Endothelial cell of hepatic sinusoid (primary cell): Measurements from ENCODE around the gene FANCC.

Experiments
- in situ Hi-C: cut with HindIII; loops from 2 replicates; pipeline ENCODE4 v1.10.0; 2017; ENCODE audit warnings: low sequenced_read_pairs

Gene FANCC

DNA sequence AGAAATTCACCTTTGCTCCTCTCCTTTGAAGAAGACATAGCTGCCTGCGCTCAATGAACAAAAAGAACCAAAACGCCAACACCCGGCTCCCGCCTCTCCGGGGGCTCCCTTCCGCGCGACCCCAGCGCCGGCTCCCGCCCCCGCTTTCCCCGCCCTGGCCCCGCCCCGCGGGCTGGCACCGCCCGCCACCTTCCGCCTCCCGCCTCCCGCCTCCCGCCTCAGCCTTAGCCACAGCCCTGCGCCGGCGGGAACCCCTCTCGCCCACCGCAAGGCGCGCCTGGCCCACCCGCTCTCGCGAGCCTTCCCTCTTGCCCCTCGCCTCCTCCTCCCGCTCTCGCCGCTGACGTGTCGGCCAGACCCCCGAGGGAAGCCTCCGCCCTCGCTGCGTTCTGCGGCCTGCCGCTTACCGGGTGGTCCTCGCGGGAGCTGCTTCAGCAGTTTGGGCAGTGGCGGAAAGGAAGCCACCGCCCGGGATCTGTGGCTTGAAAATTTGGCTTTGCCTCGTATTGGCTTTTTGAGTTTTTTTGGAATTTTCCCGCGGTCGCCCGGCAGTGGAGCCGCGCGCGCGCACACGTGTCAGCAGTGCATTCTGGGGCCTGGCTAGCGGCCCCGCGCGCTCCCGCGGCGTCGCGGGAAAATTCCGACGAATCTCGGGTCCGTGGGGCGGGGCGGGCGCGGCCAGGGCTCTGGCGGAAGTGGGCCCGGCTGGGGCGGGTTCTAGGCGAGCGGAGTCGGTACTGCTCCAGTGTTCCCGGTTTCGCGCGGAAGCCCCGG, at the start of gene FANCC:
FANCC (minus strand) TSS at position 591 of the 774 bp plus-strand sequence. CDS start 68,418 bp downstream, outside the sequence.
- in situ Hi-C loops = no loop called here

DNA sequence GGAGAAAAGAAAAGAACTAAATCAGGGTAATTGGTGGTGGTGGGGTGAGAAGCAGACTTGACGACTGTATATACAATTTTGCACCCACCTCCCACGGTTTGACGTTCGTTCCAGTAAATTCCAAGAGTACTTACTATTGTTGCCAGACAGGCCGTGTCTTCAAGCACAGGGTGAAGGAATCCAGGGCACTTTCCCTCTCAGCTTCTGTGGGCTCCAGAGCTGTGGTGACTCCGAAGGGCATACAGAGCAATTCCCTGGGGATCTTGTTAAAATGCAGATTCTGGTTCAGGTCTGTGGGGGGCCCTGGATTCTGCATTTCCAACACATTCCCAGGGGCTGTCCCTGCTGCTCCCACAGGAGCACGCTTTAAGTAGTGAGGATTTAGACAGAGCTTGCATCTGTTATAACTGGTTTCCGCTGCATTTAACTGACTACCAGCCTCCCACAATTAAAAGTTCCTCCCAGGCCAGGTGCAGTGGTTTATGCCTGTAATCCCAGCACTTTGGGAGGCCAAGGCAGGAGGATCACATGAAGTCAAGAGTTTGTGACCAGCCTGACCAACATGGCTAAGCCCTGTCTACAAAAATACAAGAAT, 49.3 kb upstream of the FANCC start:
- in situ Hi-C loops = no loop called here

DNA sequence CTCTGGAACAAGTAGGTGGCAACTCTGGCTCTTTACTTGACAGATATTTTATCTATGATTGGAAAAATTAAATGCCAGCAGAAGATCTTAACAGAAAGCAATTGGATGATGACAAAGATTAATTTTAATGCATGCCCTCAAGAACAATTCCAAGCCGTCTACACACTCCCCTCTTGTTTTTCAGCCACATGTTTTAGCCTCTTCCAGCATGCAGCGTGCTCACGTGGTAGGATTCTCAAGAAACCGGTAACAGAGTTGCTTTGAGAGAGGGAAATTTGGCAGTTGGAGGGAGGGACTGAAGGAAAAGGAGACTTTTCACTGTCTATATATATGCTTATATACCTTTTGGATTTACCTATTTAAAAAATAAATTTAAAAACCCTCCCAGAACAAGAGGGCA, 48.3 kb upstream of the FANCC start:
- in situ Hi-C loops = no loop called here

DNA sequence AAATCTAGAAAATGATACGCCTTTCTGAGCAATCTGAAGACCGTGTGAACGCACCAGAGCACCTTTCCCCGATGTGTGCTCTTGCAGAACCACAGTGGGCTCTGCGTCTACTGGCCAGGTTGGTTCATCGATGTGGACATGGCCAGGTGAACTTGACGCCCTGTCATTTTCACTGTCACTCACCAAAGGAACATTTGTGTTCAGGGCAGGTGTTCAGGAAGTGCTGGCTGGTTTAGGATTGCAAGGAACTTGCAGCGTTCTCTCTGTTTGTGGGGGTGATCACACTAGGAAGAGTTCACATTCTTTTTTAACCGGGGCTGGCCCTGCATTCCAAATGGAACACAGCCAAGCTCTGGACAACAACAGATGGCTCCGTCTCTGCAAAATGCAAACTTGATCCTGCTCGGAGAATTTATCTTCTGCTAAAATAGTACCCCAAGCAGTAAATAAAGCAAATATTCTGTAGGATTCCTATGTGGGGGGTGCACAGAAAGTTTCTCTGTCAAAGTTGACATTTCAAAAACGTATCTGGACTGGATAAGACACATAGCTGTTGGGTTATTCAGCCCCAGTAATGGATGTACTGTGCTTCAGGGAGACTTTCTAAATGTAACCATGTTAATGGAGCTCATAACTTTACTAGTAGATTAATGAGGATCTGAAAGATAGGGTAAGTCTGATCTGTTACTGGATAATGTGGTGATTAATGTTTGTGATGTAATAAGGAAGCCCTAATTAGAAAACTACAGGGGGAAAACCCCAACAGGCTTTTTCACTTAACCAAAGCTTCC, 45.7 kb upstream of the FANCC start:
- in situ Hi-C loops = no loop called here

DNA sequence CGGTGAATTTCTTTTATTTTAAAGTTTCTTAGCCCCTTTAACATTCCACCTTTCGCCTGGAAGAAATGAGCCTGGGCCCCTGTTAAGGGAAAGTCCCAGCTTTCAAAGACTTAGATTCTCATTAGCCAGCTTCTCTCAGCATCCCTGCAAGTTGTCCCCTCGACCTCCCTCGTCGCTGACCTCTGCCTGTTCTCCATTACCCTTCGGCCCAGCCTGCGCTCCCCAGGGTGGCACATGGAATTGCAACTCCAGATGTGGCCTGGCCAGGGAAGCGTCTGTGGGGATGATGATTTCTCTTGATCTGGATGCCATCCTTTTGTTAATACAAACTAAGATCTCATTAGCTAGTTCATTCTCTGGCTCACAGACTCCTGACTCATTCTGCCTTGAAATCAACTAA, 43.4 kb upstream of the FANCC start:
- in situ Hi-C loops = no loop called here

DNA sequence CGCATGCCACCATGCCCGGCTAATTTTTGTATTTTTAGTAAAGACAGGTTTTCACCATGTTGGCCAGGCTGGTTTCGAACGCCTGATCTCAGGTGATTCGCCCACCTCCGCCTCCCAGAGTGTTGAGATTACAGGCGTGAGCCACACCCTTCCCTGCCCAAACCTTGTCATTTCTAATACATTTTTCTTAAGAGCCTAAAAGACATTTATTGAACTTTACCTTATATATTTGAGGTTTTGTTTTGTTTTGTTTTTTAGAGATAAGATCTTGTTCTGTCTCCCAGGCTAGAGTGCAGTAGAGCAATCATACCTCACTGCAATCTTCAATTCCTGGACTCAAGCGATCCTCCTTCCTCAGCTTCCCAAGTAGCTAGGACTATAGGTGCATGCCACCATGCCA, 39.8 kb upstream of the FANCC start:
- in situ Hi-C loops = no loop called here

GRCh38 chr9:95355500-95355899, 38.0 kb upstream of the FANCC start:
- in situ Hi-C loops = no loop called here

- in situ Hi-C loops = no loop called here
These were observed 33.5 kb upstream of the FANCC start for GRCh38 chr9:95351051-95351450.

DNA sequence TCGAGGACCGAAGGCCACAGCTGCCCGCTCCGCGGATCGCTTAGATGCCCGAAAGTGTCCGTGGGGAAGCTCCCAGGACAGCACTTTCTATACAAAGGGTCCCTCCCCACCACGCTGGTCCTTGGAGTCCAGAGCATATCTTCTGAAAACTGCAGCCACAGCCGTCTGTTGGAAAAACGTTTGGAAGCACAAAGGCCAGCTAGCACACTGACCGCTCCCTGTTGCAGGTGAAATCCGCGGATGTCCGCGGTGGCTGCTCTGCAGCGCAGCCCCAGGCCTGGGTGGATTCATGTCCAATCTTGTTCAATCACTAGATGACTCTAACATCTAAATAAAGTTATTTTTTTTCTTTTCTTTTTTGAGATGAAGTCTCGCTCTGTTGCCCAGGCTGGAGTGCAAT, 32.8 kb upstream of the FANCC start:
- in situ Hi-C loops = no loop called here

DNA sequence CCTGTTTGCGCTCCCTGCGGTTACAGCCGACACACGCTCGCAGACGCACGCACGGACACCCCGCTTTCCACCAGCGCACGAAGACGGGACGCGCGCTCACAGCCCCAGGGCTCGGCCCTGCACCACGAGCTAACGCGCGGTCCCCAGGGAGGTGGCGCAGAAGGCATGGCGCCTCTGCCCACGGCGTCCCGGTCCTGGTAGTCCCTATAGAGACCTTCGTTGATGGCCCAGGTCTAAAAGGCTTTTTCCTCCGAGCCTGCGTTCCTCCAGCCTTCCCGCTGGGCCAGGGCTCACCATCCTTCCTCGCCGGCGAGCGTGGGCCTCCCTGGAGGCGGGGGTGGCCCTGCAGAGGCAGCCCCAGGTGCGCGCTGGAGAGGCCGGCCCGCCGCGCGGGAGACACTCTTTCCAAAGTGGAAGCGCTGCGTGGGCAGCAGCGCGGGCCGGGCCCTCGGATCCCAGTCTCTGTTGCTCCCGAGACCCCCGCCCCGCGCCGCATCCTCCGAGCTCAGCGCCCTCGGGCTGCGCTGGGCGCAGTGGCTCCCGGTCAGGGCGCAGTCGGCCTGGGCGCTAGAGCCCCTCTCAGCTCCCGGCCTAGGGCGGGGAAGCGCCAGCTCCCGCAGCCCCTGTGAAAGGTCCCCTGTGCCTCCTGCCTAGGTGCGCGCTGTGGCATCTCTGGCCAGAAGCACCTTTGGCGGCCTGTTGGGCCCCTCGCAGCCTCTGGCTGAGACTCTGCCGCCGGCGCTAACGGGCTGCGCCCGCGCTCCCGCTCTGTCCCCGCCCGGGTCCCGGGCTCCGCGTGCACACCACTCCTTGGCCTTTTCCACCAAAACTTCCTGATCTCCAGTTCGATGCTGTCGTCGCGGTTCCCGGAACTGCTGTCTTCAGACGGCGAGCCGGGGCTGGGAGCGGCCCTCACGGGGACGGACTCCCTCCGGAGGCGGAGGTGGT, 31.9 kb upstream of the FANCC start:
- in situ Hi-C loops = no loop called here

DNA sequence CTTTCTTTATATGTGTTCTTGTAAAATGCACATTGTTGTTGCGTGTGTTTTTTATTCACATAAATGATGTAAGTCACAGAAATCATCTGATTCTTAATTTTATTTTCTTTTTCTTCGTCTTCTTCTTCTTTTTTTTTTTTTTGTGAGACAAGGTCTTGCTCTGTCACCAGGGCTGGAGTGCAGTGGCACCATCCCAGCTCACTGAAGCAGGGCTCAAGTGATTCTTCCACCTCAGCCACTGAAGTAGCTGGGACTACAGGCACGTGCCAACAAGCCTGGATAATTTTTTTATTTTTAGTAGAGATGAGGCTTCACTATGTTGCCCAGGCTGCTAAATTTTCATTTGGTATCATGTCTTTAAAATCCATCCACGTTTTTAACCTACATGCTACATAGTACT, 28.5 kb upstream of the FANCC start:
- in situ Hi-C loops = no loop called here

DNA sequence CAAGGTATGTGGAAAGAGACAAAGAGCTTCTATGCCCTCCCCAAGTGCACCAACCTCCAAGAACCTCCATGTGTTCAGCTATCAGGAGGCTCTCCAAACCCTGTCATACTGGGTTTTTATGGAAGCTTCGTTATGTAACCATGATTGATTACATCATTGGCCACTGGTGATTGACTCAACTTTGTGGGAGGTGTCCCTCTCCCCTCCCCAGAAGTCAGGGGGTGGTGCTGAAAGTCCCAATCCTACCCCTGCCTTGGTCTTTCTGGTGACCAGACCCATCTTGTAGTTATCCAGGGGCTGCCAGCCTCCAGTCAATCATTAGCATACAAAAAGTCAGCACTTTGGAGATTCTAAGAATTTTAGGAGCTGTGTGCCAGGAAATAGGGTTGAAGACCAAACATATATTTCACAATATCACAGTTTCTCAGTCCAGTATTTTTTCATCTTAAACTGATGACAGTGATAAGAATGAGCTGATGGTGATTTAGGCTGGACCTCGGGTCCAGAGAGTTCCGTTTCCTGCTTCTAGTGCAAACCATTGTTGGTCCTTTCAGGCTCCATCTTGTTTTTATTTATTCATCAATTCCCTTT, 27.3 kb upstream of the FANCC start:
- in situ Hi-C loops = no loop called here

DNA sequence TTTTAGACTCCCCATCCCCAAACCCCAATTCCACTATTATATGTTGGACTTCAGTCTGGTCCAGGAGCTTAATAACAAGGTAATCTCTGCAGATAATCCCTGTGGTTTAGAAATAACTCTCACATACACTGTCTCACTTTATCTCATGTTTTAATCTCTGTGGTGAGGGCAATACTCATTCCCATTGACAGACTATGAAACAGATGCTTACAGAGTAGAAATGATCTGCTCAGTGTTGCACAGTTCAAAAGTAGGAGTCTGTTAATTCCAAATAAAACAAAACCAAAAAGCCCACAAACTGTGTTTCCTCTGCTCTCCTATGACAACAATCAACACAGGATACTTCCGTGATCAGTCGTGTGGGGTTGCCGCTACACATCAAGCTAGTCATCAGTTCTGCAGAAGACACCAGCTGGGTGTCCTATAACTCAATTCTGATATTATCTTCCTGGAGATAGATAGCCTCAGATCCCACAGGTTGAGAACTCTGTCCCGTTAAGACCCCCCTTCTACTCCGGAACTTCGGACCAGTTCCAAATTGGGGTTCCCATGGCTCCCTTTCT, 26.3 kb upstream of the FANCC start:
- in situ Hi-C loops = no loop called here

GRCh38 chr9:95342571-95342970, 25.1 kb upstream of the FANCC start:
- in situ Hi-C loops = no loop called here

GRCh38 chr9:95341293-95341962, 23.9 kb upstream of the FANCC start:
- in situ Hi-C loops = no loop called here

GRCh38 chr9:95338243-95338642, 20.7 kb upstream of the FANCC start:
- in situ Hi-C loops = no loop called here

- in situ Hi-C loops = no loop called here
These were observed 18.8 kb upstream of the FANCC start for GRCh38 chr9:95336281-95336680.

- in situ Hi-C loops = no loop called here
These were observed 15.9 kb upstream of the FANCC start for GRCh38 chr9:95333426-95333825.

- in situ Hi-C loops = no loop called here
These were observed 15.4 kb upstream of the FANCC start for GRCh38 chr9:95332860-95333259.
